Neural progenitor cell (in vitro differentiated cells): ENCODE results near the gene CXorf58. TPM values are rescaled to one million over a fixed set of nuclear protein-coding genes. Genes with fewer than 3 reads are reported as not detected.
A peak's percentile ranks its signal among the peaks of the same experiment; 100 is the strongest.

ENCODE experiments used
- DNase-seq: peaks from one replicate; pipeline ENCODE4 v3.0.0-alpha.2; 2016; ENCODE audit warnings: low spot score
- H2AFZ ChIP-seq: fragments of 200-600 bp; sonication (generic); replicated peaks from 2 replicates; pipeline ENCODE4 v1.6.1; 2016; ENCODE audit warnings: antibody characterized with exemption
- H3F3A ChIP-seq: fragments of 200-600 bp; sonication (generic); 2 replicates; pipeline ENCODE4 v1.6.1; 2016; ENCODE audit warnings: antibody characterized with exemption, low read depth
- H3K27ac ChIP-seq: fragments of 200-600 bp; sonication (generic); 2 replicates; pipeline ENCODE4 v1.5.1; 2016; ENCODE audit warnings: mild to moderate bottlenecking
- H3K27me3 ChIP-seq: fragments of 200-600 bp; sonication (generic); 2 replicates; pipeline ENCODE4 v1.6.1; 2016; ENCODE audit warnings: mild to moderate bottlenecking, moderate library complexity
- H3K36me3 ChIP-seq: fragments of 200-600 bp; sonication (generic); 2 replicates; pipeline ENCODE4 v1.5.1; 2016
- H3K4me1 ChIP-seq: fragments of 200-600 bp; sonication (generic); 2 replicates; pipeline ENCODE4 v1.6.1; 2016; ENCODE audit warnings: mixed run types
- H3K4me2 ChIP-seq: fragments of 200-600 bp; sonication (generic); 2 replicates; pipeline ENCODE4 v1.6.1; 2016
- H3K4me3 ChIP-seq: fragments of 200-600 bp; sonication (generic); 2 replicates; pipeline ENCODE4 v1.5.1; 2016
- H3K79me2 ChIP-seq: fragments of 200-600 bp; sonication (generic); 2 replicates; pipeline ENCODE4 v1.6.1; 2016; ENCODE audit warnings: low read depth
- H3K9ac ChIP-seq: fragments of 200-600 bp; sonication (generic); 2 replicates; pipeline ENCODE4 v1.6.1; 2016
- H3K9me3 ChIP-seq: fragments of 200-600 bp; sonication (generic); 2 replicates; pipeline ENCODE4 v1.5.1; 2016; ENCODE audit warnings: low read depth
- H4K20me1 ChIP-seq: fragments of 200-600 bp; sonication (generic); 2 replicates; pipeline ENCODE4 v1.6.1; 2016; ENCODE audit warnings: low read depth
- H3K27ac Mint-ChIP-seq: 3 replicates; pipeline ENCODE4 v1.8.0; 2021; ENCODE audit warnings: mixed read lengths
- H3K27me3 Mint-ChIP-seq: 2 replicates; pipeline ENCODE4 v1.8.0; 2022; ENCODE audit warnings: low read depth, mild to moderate bottlenecking, inconsistent platforms, moderate library complexity, mixed read lengths; ENCODE audit not compliant: insufficient read depth
- H3K36me3 Mint-ChIP-seq: 3 replicates; pipeline ENCODE4 v1.8.0; 2021; ENCODE audit warnings: mixed read lengths
- H3K4me1 Mint-ChIP-seq: 3 replicates; pipeline ENCODE4 v1.8.0; 2021; ENCODE audit warnings: mixed read lengths
- H3K4me3 Mint-ChIP-seq: 3 replicates; pipeline ENCODE4 v1.8.0; 2021; ENCODE audit warnings: mild to moderate bottlenecking, moderate library complexity, mixed read lengths
- H3K9me3 Mint-ChIP-seq: 3 replicates; pipeline ENCODE4 v1.8.0; 2020; ENCODE audit warnings: mixed read lengths
- CTCF ChIP-seq: fragments of 200-600 bp; sonication (generic); IDR thresholded peaks from 2 replicates; pipeline ENCODE4 v1.5.1; 2017; ENCODE audit warnings: antibody characterized with exemption, mild to moderate bottlenecking
- EZH2 ChIP-seq: fragments of 200-600 bp; sonication (generic); IDR thresholded peaks from 2 replicates; pipeline ENCODE4 v1.6.1; 2017; ENCODE audit warnings: antibody characterized with exemption, mild to moderate bottlenecking, moderate library complexity
- EZH2phosphoT487 ChIP-seq: fragments of 200-600 bp; sonication (generic); IDR thresholded peaks from 2 replicates; pipeline ENCODE4 v1.6.1; 2017; ENCODE audit warnings: antibody characterized with exemption
- total RNA-seq: library from RNA; depleted of rRNA; stranded (reverse); fragments of >200 nt; gene quantifications from 2 replicates; pipeline ENCODE4 v1.2.3, GENCODE V29; 2015; ENCODE audit warnings: low replicate concordance

The CXorf58 gene
- total RNA-seq, 1 donor from 2014 or later = not detected

GRCh38 chrX:23883737-23884354 lies 24.0 kb upstream of the CXorf58 start:
- H4K20me1 ChIP-seq = no peaks in the 10 kb centered on the region
- no peak overlapping the region for H3K9ac ChIP-seq
- no peaks in the 10 kb centered on the region for H3K27me3 ChIP-seq
- H3K79me2 ChIP-seq = no peaks in the 10 kb centered on the region
- no peak overlapping the region for H3K4me3 ChIP-seq
- no peak overlapping the region for H3K27ac ChIP-seq
- no peaks in the 10 kb centered on the region for H3K27me3 Mint-ChIP-seq
- no peak for DNase-seq
- no peak overlapping the region for H2AFZ ChIP-seq
- no peak overlapping the region for H3K27ac Mint-ChIP-seq
- H3K36me3 Mint-ChIP-seq = peaks cover 26% of the 10 kb centered on the region
- H3K9me3 Mint-ChIP-seq = no peaks in the 10 kb centered on the region
- H3K4me2 ChIP-seq = peak overlapping the region; percentile 22
- TF ChIP-seq EZH2 (no peak), EZH2phosphoT487 (no peak), CTCF (no peak)
- peaks cover 23% of the 10 kb centered on the region for H3K4me1 ChIP-seq
- H3F3A ChIP-seq = peaks cover 11% of the 10 kb centered on the region
- no peaks in the 10 kb centered on the region for H3K36me3 ChIP-seq
- no peaks in the 10 kb centered on the region for H3K9me3 ChIP-seq
- peaks cover 16% of the 10 kb centered on the region for H3K4me1 Mint-ChIP-seq
- no peak overlapping the region for H3K4me3 Mint-ChIP-seq

GRCh38 chrX:23884427-23885024 lies 23.3 kb upstream of the CXorf58 start:
- H3F3A ChIP-seq = peaks cover 11% of the 10 kb centered on the region
- no peaks in the 10 kb centered on the region for H3K79me2 ChIP-seq
- H3K36me3 ChIP-seq = no peaks in the 10 kb centered on the region
- no peak for DNase-seq
- H3K9ac ChIP-seq = no peak overlapping the region
- H3K4me1 ChIP-seq = peaks cover 23% of the 10 kb centered on the region
- H3K27me3 ChIP-seq = no peaks in the 10 kb centered on the region
- no peak overlapping the region for H3K4me3 ChIP-seq
- Mint-ChIP-seq H3K9me3 (no peaks in the 10 kb centered on the region), H3K27ac (no peak overlapping the region), H3K4me3 (no peak overlapping the region), H3K27me3 (no peaks in the 10 kb centered on the region), H3K36me3 (peaks cover 25% of the 10 kb centered on the region), H3K4me1 (peaks cover 16% of the 10 kb centered on the region)
- H4K20me1 ChIP-seq = no peaks in the 10 kb centered on the region
- no peak overlapping the region for H2AFZ ChIP-seq
- no peak overlapping the region for H3K4me2 ChIP-seq
- TF ChIP-seq EZH2phosphoT487 (no peak), CTCF (no peak), EZH2 (no peak)
- no peak overlapping the region for H3K27ac ChIP-seq
- H3K9me3 ChIP-seq = no peaks in the 10 kb centered on the region

GRCh38 chrX:23885803-23886202 lies 22.0 kb upstream of the CXorf58 start:
- Histone ChIP-seq H3K27ac (no peak overlapping the region), H2AFZ (no peak overlapping the region), H3K9ac (no peak overlapping the region), H3K27me3 (no peaks in the 10 kb centered on the region), H3F3A (peaks cover 11% of the 10 kb centered on the region), H3K4me1 (peaks cover 23% of the 10 kb centered on the region), H3K9me3 (no peaks in the 10 kb centered on the region), H4K20me1 (no peaks in the 10 kb centered on the region), H3K36me3 (no peaks in the 10 kb centered on the region), H3K4me2 (peak overlapping the region; percentile 16), H3K4me3 (no peak overlapping the region), H3K79me2 (no peaks in the 10 kb centered on the region)
- Mint-ChIP-seq H3K4me3 (no peak overlapping the region), H3K27ac (no peak overlapping the region), H3K4me1 (peaks cover 16% of the 10 kb centered on the region), H3K36me3 (peaks cover 23% of the 10 kb centered on the region), H3K9me3 (peaks cover under 1% of the 10 kb centered on the region), H3K27me3 (no peaks in the 10 kb centered on the region)
- DNase-seq = no peak
- TF ChIP-seq EZH2 (no peak), CTCF (no peak), EZH2phosphoT487 (no peak)
